Heart right ventricle (tissue), 16 donors: ENCODE measurements around the gene TRABD2B. TPM values are rescaled to one million over a fixed set of nuclear protein-coding genes. Genes with fewer than 3 reads are reported as not detected.
A peak's percentile ranks its signal among the peaks of the same experiment; 100 is the strongest.

Experiments
- ATAC-seq, 8 donors: fragments of 200-7000 bp; cut with Tn5 transposase; one replicate each; pipeline ENCODE4 v1.9.1; 2020; ENCODE audit warnings: mild to moderate bottlenecking in 8 of 8, moderate library complexity in 8 of 8, moderate number of reproducible peaks in 1 of 8
- DNase-seq, 2 donors: peaks; one replicate each; pipeline ENCODE4 v3.0.0-alpha.2; 2020
- H3K27ac ChIP-seq, 10 donors: fragments of 200-600 bp; sonication (generic) in 2 of 10; one replicate each; pipeline versions ENCODE4 v1.5.0 to v1.8.0; 2020 to 2022; ENCODE audit warnings: mild to moderate bottlenecking in 3 of 10
- H3K27me3 ChIP-seq, 7 donors: fragments of 200-600 bp; one replicate each; pipeline ENCODE4 v1.8.0; 2021 to 2022; ENCODE audit warnings: mild to moderate bottlenecking in 2 of 7
- H3K36me3 ChIP-seq, 9 donors: fragments of 200-600 bp; sonication (generic) in 1 of 9; one replicate each; pipeline versions ENCODE4 v1.5.0 to v1.8.0; 2020 to 2022; ENCODE audit warnings: mild to moderate bottlenecking in 2 of 9
- H3K4me1 ChIP-seq, 9 donors: fragments of 200-600 bp; sonication (generic) in 1 of 9; one replicate each; pipeline versions ENCODE4 v1.5.0 to v1.8.0; 2020 to 2022; ENCODE audit warnings: mild to moderate bottlenecking in 4 of 9
- H3K4me3 ChIP-seq, 10 donors: fragments of 200-600 bp; sonication (generic) in 2 of 10; one replicate each; pipeline versions ENCODE4 v1.5.0 to v1.8.0; 2020 to 2022; ENCODE audit warnings: mild to moderate bottlenecking in 7 of 10, moderate library complexity in 2 of 10
- H3K9me3 ChIP-seq, 11 donors: fragments of 200-600 bp in 10 of 11; sonication (generic) in 2 of 11; one replicate each; pipeline versions ENCODE4 v1.5.0 to v1.8.0; 2013 to 2022; ENCODE audit warnings: mild to moderate bottlenecking in 2 of 11, control low read depth in 1 of 11, moderate library complexity in 1 of 11
- CTCF ChIP-seq, 9 donors: fragments of 200-600 bp; sonication (generic) in 2 of 9; IDR thresholded peaks; one replicate each; pipeline versions ENCODE4 v1.5.0 to v1.8.0; 2021 to 2022; ENCODE audit warnings: antibody characterized with exemption in 9 of 9, mild to moderate bottlenecking in 5 of 9, moderate library complexity in 1 of 9
- WGBS, 2 donors: extraction: QIAGEN DNeasy Blood & Tissue Kit; methylation state at CpG; one replicate each; pipeline ENCODE4 v1.1.7; 2013; ENCODE audit warnings: inconsistent platforms in 1 of 2; 5-methylcytosine and 5-hydroxymethylcytosine counted together
- intact Hi-C, 10 donors: fragments of 100-400 bp; cut with DNase I; formaldehyde crosslinking; loops; one replicate each; pipeline versions ENCODE4 v1.11.1 to v1.14.2; 2022
- long read RNA-seq, 3 donors: library from polyadenylated mRNA; unstranded; transcript quantifications; one replicate each; pipeline ENCODE4 v2.0.0, GENCODE V29; 2020 to 2021
- polyA plus RNA-seq, 2 donors: library from polyadenylated mRNA; stranded (reverse); fragments of 200-250 nt; gene quantifications; one replicate each; pipeline ENCODE4 v1.2.3, GENCODE V29; 2013
- total RNA-seq, 10 donors: library from RNA; stranded (reverse); fragmentation: NEBNext Ultra II Directional in 3 of 10; extraction: Animal tissue kit (Norgen Biotek cat#: 25700) in 3 of 10; gene quantifications; one replicate each; pipeline versions ENCODE4 v1.2.1 to v1.2.4, GENCODE V29; 2021 to 2023
- donor health status: Arrhythmogenic right ventricular cardiomyopathy.
- donor health status: ischemic (EF 13 %, LVEDD 7.1; RV severe dilation, severe dysfunction).
- donor health status: healthy with polysubstance abuse.
- donor health status: DM: no; HTN: yes; CAD: no.
- donor health status: DM: no; HTN: no; CAD: no.
- donor health status: ischemic (EF 25% LVEDD 6.9; RV normal size, moderate dysfunction).
- donor health status: ischemic (EF 25% LVEDD 5.7; RV mildly dilated, moderate dysfunction).
- donor health status: healthy.
- donor health status: DM: yes; HTN: yes; CAD: no.
- donor health status: Ischemic cardiomyopathy.
- donor health status: ischemic (EF 35%, LVEDD 5.7; RV mildly dilated, moderate dysfunction).
- donor health status: nonischemic (EF 11% LVEDD 7.7; RV severe dilation, severe dysfunction).
- donor health status: DM: yes; HTN: yes; CAD: no.
- donor health status: PGD.
- donor health status: ischemic (EF 29% LVEDD 5.4; RV normal size, mild dysfunction).
- donor health status: nonischemic (EF 23%, LVEDD 6.1; RV moderate dilation, normal function).

Gene TRABD2B
- total RNA-seq (1 to 10 TPM in 1 of 10 donors, under 1 TPM in 9; 0.21 to 1.1 (median 0.53) TPM), polyA plus RNA-seq (under 1 TPM; 0.44 to 0.83 TPM)
- long read RNA-seq, donor 1, result 0 reads
- long read RNA-seq, donor 2, partial matches to known transcripts, result 0 of 1 reads
- long read RNA-seq, donor 2, other reads (novel, unspliced or antisense), result 1 of 1 reads
- long read RNA-seq, donor 3, partial matches to known transcripts, result 0 of 1 reads
- long read RNA-seq, donor 3, other reads (novel, unspliced or antisense), result 1 of 1 reads

DNA sequence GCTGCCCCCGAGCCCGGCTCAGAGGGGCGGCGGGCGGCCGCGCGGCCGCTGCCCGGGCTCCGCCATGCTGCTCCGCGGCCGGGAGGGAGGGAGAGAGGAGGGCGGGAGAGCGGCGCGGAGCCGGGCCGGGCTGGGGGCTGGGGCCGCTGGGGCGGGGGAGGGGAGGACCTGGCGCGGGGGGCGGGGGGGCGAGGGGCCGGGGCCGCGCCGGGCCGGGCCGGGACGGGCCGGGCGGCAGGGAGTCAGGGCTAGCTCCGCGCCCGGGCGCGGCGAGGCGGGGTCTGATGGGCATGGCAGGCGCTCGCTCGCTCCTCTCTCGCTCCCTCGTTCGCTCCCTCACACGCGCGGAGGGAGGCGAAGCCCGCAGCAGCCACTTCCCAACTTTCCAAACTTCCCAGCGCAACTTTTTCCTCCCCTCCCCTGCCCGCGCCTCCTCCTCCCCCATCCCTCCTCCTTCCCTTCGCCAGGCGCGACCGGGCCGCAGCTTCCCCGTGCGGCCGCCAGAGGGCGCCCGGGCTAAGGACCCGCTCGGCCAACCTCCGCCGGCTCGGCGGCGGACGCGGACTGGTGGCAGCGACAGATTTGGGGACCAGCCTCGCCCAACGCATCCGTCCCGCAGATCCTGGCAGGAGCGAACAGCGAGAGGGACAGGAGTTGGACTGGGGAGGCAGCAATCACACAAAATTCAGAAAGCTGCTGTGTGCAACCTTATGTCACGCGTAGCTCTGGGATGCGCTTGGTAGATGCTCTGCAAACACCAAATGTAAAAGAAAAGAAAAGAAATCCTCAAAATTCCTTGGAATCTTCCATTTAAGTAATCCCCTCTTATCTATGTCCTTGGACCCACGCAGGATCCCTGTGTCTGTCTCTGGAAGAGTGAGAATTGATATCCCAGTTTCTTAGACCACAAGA, at the start of gene TRABD2B:
Gene TRABD2B (minus strand): TSS at position 97 of the 912 bp plus-strand sequence.
- Histone ChIP-seq H3K4me3 (peak within 1 kb of the TSS; percentile 35 to 72 (median 62)), H3K4me1 (peaks cover 0 to 22% (median 12%) of the 10 kb centered on the region in 9 donors), H3K9me3 (no peaks in the 10 kb centered on the region), H3K27me3 (peaks cover 3 to 69% (median 45%) of the 10 kb centered on the region in 7 donors), H3K27ac (peak within 1 kb of the TSS in 9 of 10 donors; percentile 22 to 69 (median 62)), H3K36me3 (no peaks in the 10 kb centered on the region)
- peak; percentile 76 to 84 for DNase-seq
- TF ChIP-seq CTCF (IDR thresholded peaks at IDR 0.05), result peak; percentile 90 to 99 (median 95)
- ATAC-seq, result peak; percentile 81 to 90 (median 87)
- intact Hi-C loops, result loop anchor here in 8 of 10 donors (1.0 to 10.0 kb wide), 8 partner anchors 63 to 260 kb away; no protein-coding TSS in a partner anchor
- 3 to 7% methylated on average over 39 to 75 of the region's 86 CpGs for WGBS, 2 donors

DNA sequence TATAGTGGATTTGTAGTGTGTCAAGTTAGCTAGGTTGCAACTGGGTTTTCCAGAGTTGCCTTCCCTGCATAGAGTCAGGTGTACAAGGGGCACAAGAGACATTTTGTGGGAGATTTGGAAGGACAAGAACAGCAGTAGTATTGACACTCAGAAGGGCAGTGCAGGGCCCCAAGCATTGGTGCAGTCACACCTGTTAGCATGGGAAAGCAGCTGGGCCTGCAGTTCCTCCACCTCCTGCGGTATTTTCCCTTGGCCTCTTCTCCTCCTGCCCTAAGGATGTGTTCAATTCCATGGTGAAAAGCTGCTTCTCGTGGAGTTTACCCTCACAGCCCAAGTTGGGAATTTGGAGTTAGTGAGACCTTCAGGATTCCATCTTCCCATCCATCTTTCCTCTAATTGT, 47.1 kb upstream of the TRABD2B start:
- H3K9me3 ChIP-seq, result no peaks in the 10 kb centered on the region
- H3K4me3 ChIP-seq, result no peak overlapping the region
- DNase-seq, result no peak
- H3K27me3 ChIP-seq, result peaks cover 0 to 5% (median 4%) of the 10 kb centered on the region in 7 donors
- no peak overlapping the region for H3K27ac ChIP-seq
- ATAC-seq, result no peak
- WGBS, 2 donors, result 89 to 90% methylated on average over 2 of the region's 2 CpGs
- no peaks in the 10 kb centered on the region for H3K36me3 ChIP-seq
- peaks cover 0 to 37% (median 13%) of the 10 kb centered on the region in 9 donors for H3K4me1 ChIP-seq
- TF ChIP-seq CTCF (IDR thresholded peaks at IDR 0.05), result no peak
- intact Hi-C loops, result no loop called here

GRCh38 chr1:48043622-48044021, 46.4 kb upstream of the TRABD2B start:
- no peak overlapping the region for H3K27ac ChIP-seq
- no peak overlapping the region for H3K4me3 ChIP-seq
- H3K36me3 ChIP-seq, result no peaks in the 10 kb centered on the region
- ATAC-seq, result no peak
- no peak for DNase-seq
- WGBS, 2 donors, result 49 to 59% methylated on average over 2 of the region's 2 CpGs
- intact Hi-C loops, result no loop called here
- H3K27me3 ChIP-seq, result peaks cover 0 to 5% (median 4%) of the 10 kb centered on the region in 7 donors
- no peak for TF ChIP-seq CTCF (IDR thresholded peaks at IDR 0.05)
- H3K9me3 ChIP-seq, result no peaks in the 10 kb centered on the region
- peaks cover 0 to 33% (median 15%) of the 10 kb centered on the region in 9 donors for H3K4me1 ChIP-seq

GRCh38 chr1:48040154-48040553, 43.0 kb upstream of the TRABD2B start:
- intact Hi-C loops, result no loop called here
- 51 to 56% methylated on average over 6 of the region's 6 CpGs for WGBS, 2 donors
- Histone ChIP-seq H3K9me3 (no peaks in the 10 kb centered on the region), H3K4me1 (peaks cover 0 to 27% (median 13%) of the 10 kb centered on the region in 9 donors), H3K27ac (peak overlapping the region in 1 of 10 donors; percentile 10), H3K4me3 (no peak overlapping the region), H3K36me3 (no peaks in the 10 kb centered on the region), H3K27me3 (peaks cover 0 to 10% (median 4%) of the 10 kb centered on the region in 7 donors)
- DNase-seq (no peak), ATAC-seq (peak in 4 of 8 donors; percentile 26 to 70 (median 40))
- TF ChIP-seq CTCF (IDR thresholded peaks at IDR 0.05), result no peak
